ENCODE data around the gene MS4A4A. TPM values are rescaled to one million over a fixed set of nuclear protein-coding genes. Genes with fewer than 3 reads are reported as not detected.

MS4A4A gene
- total RNA-seq, 4 donors from 2014 or later = 7.6 to 23.8 (median 12.0) TPM

DNA sequence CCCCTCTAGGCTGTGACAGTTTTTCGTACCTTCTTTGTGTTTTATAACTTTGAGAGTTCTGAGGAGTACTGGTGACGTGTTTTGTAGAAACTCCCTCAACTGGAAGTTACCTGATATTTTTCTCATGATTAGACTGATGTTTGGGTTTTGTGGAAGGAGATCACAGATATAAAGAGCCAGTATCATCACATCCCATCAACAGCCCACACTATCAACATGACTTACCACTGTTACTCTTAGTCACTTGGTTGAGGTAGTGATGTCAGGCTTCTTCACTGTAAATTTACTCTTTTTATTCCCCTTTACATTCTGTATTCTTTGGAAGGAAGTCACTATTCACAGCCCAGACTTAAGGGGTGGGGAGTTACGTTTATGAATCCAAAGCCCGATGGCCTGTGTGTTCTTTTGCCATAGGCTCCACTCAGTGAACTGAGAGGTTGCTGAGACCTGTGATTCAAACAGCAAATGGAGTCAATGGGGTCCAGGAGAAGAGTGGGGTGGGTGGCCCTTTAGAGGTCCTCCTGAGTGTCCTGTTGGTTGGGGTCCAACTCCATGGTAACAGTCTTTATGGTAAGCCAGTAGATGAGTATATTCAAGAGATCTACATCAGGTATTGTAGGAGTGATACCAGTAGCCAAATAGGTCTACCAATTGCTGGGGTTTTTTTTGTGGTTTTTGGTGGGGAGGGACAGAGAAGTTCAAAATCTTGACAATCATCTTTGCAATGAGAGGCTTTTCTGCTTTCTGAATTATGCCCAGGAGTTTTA lies 22.3 kb upstream of the MS4A4A start:
- in situ Hi-C loops (cut with MboI; ENCODE audit: low pct_ligation_motif_present in 1 of 4, low pct_unique_long_range_greater_than_20kb in 1 of 4, low sequenced_read_pairs in 3 of 4) = loop anchor here in 1 of 4 donors (25.0 kb wide), 1 partner anchor 96 kb away; no protein-coding TSS in a partner anchor
- H3K9me3 ChIP-seq = no peaks in the 10 kb centered on the region
- no peaks in the 10 kb centered on the region for H3K27me3 ChIP-seq
- no peak overlapping the region for H3K4me3 ChIP-seq
- no peaks in the 10 kb centered on the region for H3K36me3 ChIP-seq
- 81 to 83% methylated on average over 3 to 4 of the region's 4 CpGs for WGBS, 2 donors (ENCODE audit: low coverage in 1 of 2)
- H3K27ac ChIP-seq = no peak overlapping the region
- TF ChIP-seq CTCF (IDR thresholded peaks at IDR 0.05) (no peak), POLR2AphosphoS5 (IDR thresholded peaks at IDR 0.05) (no peak), EP300 (IDR thresholded peaks at IDR 0.05; ENCODE audit: low read depth) (no peak), POLR2A (IDR thresholded peaks at IDR 0.05) (no peak)
- DNase-seq = no peak
- no peaks in the 10 kb centered on the region for H3K4me1 ChIP-seq
- intact Hi-C loops (cut with DNase I; ENCODE audit: low total_unique reads) = loop anchor here (5.0 kb wide), 1 partner anchor 274 kb away; no protein-coding TSS in a partner anchor

- no peak overlapping the region for H3K4me3 ChIP-seq
- DNase-seq = no peak
- TF ChIP-seq EP300 (IDR thresholded peaks at IDR 0.05; ENCODE audit: low read depth) = no peak
- no peak for TF ChIP-seq POLR2AphosphoS5 (IDR thresholded peaks at IDR 0.05)
- no peak for TF ChIP-seq POLR2A (IDR thresholded peaks at IDR 0.05)
- no peak for TF ChIP-seq CTCF (IDR thresholded peaks at IDR 0.05)
- H3K9me3 ChIP-seq = no peaks in the 10 kb centered on the region
- no peak overlapping the region for H3K27ac ChIP-seq
- no peaks in the 10 kb centered on the region for H3K4me1 ChIP-seq
- WGBS, 2 donors (ENCODE audit: low coverage in 1 of 2) = 81 to 86% methylated on average over 4 of the region's 4 CpGs
- no peaks in the 10 kb centered on the region for H3K27me3 ChIP-seq
- intact Hi-C loops (cut with DNase I; ENCODE audit: low total_unique reads) = no loop called here
- in situ Hi-C loops (cut with MboI; ENCODE audit: low pct_ligation_motif_present in 1 of 4, low pct_unique_long_range_greater_than_20kb in 1 of 4, low sequenced_read_pairs in 3 of 4) = loop anchor here in 1 of 4 donors (25.0 kb wide), 1 partner anchor 99 kb away; no protein-coding TSS in a partner anchor
- no peaks in the 10 kb centered on the region for H3K36me3 ChIP-seq
Observed at GRCh38 chr11:60261014-60261413, 19.5 kb upstream of the MS4A4A start.

DNA sequence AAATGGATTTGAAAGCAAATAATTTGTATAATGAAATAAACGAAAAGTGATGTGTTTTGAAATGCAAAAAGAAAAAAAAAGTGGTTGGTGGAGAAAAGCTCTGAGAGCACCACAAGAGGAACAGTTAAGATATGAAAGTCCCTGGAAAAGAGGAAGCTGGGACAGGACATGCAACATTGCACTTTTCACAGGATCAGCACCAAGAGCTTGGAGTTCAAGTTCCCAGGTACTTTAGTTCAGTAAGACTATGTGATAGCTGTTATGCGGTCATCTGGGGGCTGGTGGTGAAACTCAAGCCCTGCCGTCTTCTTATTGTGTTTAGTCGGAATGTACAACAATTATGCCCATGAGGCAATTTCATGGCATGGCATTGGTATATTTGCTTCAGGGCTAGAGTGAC lies 17.1 kb upstream of the MS4A4A start:
- Histone ChIP-seq H3K4me3 (no peak overlapping the region), H3K9me3 (no peaks in the 10 kb centered on the region), H3K36me3 (no peaks in the 10 kb centered on the region), H3K4me1 (no peaks in the 10 kb centered on the region), H3K27me3 (no peaks in the 10 kb centered on the region), H3K27ac (peak overlapping the region in 1 of 4 donors; percentile 2)
- in situ Hi-C loops (cut with MboI; ENCODE audit: low pct_ligation_motif_present in 1 of 4, low pct_unique_long_range_greater_than_20kb in 1 of 4, low sequenced_read_pairs in 3 of 4) (loop anchor here in 1 of 4 donors (25.0 kb wide), 1 partner anchor 101 kb away; no protein-coding TSS in a partner anchor), intact Hi-C loops (cut with DNase I; ENCODE audit: low total_unique reads) (no loop called here)
- no peak for DNase-seq
- TF ChIP-seq EP300 (IDR thresholded peaks at IDR 0.05; ENCODE audit: low read depth) = no peak
- TF ChIP-seq POLR2AphosphoS5 (IDR thresholded peaks at IDR 0.05) = no peak
- no peak for TF ChIP-seq POLR2A (IDR thresholded peaks at IDR 0.05)
- TF ChIP-seq CTCF (IDR thresholded peaks at IDR 0.05) = no peak
- WGBS, 2 donors (ENCODE audit: low coverage in 1 of 2) = 53 to 78% methylated on average over 1 to 4 of the region's 4 CpGs

DNA sequence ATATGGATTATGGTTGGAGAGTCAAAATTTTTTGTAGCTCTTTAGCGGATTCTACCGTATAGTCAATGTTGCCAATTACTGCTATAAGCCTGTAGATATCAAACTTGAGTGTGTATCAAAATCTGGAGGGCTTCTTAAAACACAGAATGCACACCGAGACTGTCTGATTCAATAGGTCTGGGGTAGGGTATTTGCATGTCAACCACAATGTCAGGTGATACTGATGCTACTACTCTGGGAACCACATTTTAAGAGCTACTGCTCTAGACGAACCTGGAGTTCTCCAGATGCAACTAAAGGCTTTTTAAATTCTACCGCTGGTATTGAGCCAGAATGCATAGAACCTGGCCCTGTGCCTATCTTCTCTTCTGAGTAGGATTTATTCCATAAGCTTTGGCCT lies 15.8 kb upstream of the MS4A4A start:
- no peak overlapping the region for H3K4me3 ChIP-seq
- H3K27ac ChIP-seq = no peak overlapping the region
- H3K9me3 ChIP-seq = no peaks in the 10 kb centered on the region
- H3K27me3 ChIP-seq = no peaks in the 10 kb centered on the region
- intact Hi-C loops (cut with DNase I; ENCODE audit: low total_unique reads) = no loop called here
- no peak for DNase-seq
- in situ Hi-C loops (cut with MboI; ENCODE audit: low pct_ligation_motif_present in 1 of 4, low pct_unique_long_range_greater_than_20kb in 1 of 4, low sequenced_read_pairs in 3 of 4) = loop anchor here in 1 of 4 donors (25.0 kb wide), 1 partner anchor 102 kb away; no protein-coding TSS in a partner anchor
- WGBS, 2 donors (ENCODE audit: low coverage in 1 of 2) = 71 to 96% methylated on average over 4 to 5 of the region's 5 CpGs
- no peaks in the 10 kb centered on the region for H3K4me1 ChIP-seq
- H3K36me3 ChIP-seq = no peaks in the 10 kb centered on the region
- no peak for TF ChIP-seq POLR2A (IDR thresholded peaks at IDR 0.05)
- no peak for TF ChIP-seq POLR2AphosphoS5 (IDR thresholded peaks at IDR 0.05)
- no peak for TF ChIP-seq CTCF (IDR thresholded peaks at IDR 0.05)
- no peak for TF ChIP-seq EP300 (IDR thresholded peaks at IDR 0.05; ENCODE audit: low read depth)

Measured in transverse colon (tissue), 4 donors.